Measurements from ENCODE around the gene GET4.

DNA sequence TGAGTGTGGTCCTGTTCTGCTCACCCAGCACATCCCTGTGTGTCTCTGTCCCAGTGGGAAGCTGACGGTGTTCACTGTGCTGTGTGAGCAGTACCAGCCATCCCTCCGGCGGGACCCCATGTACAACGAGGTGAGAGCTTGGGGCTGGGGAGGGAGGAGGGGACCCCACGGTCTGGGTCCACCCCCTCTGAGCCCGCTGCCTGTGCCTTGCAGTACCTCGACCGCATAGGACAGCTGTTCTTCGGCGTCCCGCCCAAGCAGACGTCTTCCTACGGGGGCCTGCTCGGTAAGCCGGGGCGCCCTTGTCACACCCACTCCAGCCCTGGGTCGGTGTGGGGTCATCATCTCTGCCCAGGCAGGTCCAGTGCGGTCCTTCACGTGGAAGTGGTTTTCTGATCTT is 17.3 kb downstream of the GET4 start:
- TF ChIP-seq POLR2AphosphoS5 (IDR thresholded peaks at IDR 0.05) (no peak), POLR2A (IDR thresholded peaks at IDR 0.05) (no peak)
- TF ChIP-seq, protein P1, sequence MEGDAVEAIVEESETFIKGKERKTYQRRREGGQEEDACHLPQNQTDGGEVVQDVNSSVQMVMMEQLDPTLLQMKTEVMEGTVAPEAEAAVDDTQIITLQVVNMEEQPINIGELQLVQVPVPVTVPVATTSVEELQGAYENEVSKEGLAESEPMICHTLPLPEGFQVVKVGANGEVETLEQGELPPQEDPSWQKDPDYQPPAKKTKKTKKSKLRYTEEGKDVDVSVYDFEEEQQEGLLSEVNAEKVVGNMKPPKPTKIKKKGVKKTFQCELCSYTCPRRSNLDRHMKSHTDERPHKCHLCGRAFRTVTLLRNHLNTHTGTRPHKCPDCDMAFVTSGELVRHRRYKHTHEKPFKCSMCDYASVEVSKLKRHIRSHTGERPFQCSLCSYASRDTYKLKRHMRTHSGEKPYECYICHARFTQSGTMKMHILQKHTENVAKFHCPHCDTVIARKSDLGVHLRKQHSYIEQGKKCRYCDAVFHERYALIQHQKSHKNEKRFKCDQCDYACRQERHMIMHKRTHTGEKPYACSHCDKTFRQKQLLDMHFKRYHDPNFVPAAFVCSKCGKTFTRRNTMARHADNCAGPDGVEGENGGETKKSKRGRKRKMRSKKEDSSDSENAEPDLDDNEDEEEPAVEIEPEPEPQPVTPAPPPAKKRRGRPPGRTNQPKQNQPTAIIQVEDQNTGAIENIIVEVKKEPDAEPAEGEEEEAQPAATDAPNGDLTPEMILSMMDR (IDR thresholded peaks at IDR 0.05), result no peak
